A549 (cell line): ENCODE data around the gene SMG6.

Experiments used
- ATOH8 ChIP-seq: fragments of 250-450 bp; sonication (Bioruptor Pico); IDR thresholded peaks from 2 replicates; pipeline ENCODE4 v1.5.0; 2020; ENCODE audit warnings: low read depth, mild to moderate bottlenecking, moderate library complexity
- BHLHE40 ChIP-seq: IDR thresholded peaks from 2 replicates; pipeline ENCODE4 v1.6.1; 2012; ENCODE audit warnings: low read depth, low read length, inconsistent platforms
- CEBPB ChIP-seq, 2 experiments: fragments of >200 bp in 1 of 2; sonication (Bioruptor Twin) in 1 of 2; formaldehyde crosslinking in 1 of 2; IDR thresholded peaks; 2 replicates each; pipeline ENCODE4 v1.6.1; 2012 to 2016
- CHD2 ChIP-seq: fragments of 150-350 bp; IDR thresholded peaks from 2 replicates; pipeline ENCODE4 v1.6.1; 2014; ENCODE audit warnings: low read length; ENCODE audit not compliant: partially characterized antibody
- CTCF ChIP-seq: fragments of >200 bp; sonication (Bioruptor Twin); formaldehyde crosslinking; IDR thresholded peaks from 3 replicates; pipeline ENCODE4 v1.5.1; 2016
- EP300 ChIP-seq, 2 experiments: fragments of >200 bp; sonication (Bioruptor Twin); formaldehyde crosslinking; IDR thresholded peaks; 2 replicates in 1 of 2; 3 replicates in 1 of 2; pipeline ENCODE4 v1.6.1; 2016 to 2017
- FOSL2 ChIP-seq, 2 experiments: fragments of 450-650 bp in 1 of 2; fragments of >200 bp in 1 of 2; sonication (Bioruptor Twin) in 1 of 2; formaldehyde crosslinking; IDR thresholded peaks; 2 replicates each; pipeline versions ENCODE4 v1.5.0 to v1.6.1; 2016 to 2020; ENCODE audit warnings: mild to moderate bottlenecking in 1 of 2, moderate library complexity in 1 of 2
- MAX ChIP-seq: IDR thresholded peaks from 2 replicates; pipeline ENCODE4 v1.6.1; 2012
- MYC ChIP-seq: IDR thresholded peaks from 2 replicates; pipeline ENCODE4 v1.6.1; 2012; ENCODE audit warnings: mild to moderate bottlenecking, inconsistent platforms, low read length, improper control_type of control experiment, borderline replicate concordance
- POLR2A ChIP-seq: IDR thresholded peaks from 2 replicates; pipeline ENCODE4 v1.6.1; 2012; ENCODE audit warnings: mild to moderate bottlenecking, low read length
- RAD21 ChIP-seq, 2 experiments: fragments of >200 bp in 1 of 2; sonication (Bioruptor Twin) in 1 of 2; formaldehyde crosslinking in 1 of 2; IDR thresholded peaks in 1 of 2; conservative IDR thresholded peaks in 1 of 2; 2 replicates in 1 of 2; 3 replicates in 1 of 2; pipeline ENCODE4 v1.6.1; 2012 to 2018; ENCODE audit warnings: inconsistent platforms in 1 of 2
- REST ChIP-seq: fragments of 200-600 bp; sonication (generic); IDR thresholded peaks from 2 replicates; pipeline ENCODE4 v1.6.1; 2016; ENCODE audit warnings: antibody characterized with exemption, mild to moderate bottlenecking, moderate library complexity

GRCh38 chr17:2067048-2067561, 236.5 kb downstream of the SMG6 start:
- TF ChIP-seq ATOH8 (CRISPR knock-in tag) (no peak), BHLHE40 (no peak), CTCF (no peak), POLR2A (no peak), MYC (no peak), EP300 (IDR thresholded peaks at IDR 0.05) (no peak), MAX (no peak), CEBPB (IDR thresholded peaks at IDR 0.05) (no peak), REST (no peak), FOSL2 (IDR thresholded peaks at IDR 0.05) (no peak), FOSL2 (CRISPR knock-in tag; IDR thresholded peaks at IDR 0.05) (no peak), RAD21 (conservative IDR thresholded peaks at IDR 0.05 in 1 of 2, IDR thresholded peaks at IDR 0.05 in 1 of 2) (no peak), CHD2 (no peak)
